Endometrial microvascular endothelial cells (primary cell): ENCODE data around the gene LDB1. TPM values are rescaled to one million over a fixed set of nuclear protein-coding genes. Genes with fewer than 3 reads are reported as not detected.

Experiments
- in situ Hi-C: cut with HindIII; loops from 2 replicates; pipeline ENCODE4 v1.10.0; 2017; ENCODE audit warnings: low sequenced_read_pairs, low pct_unique_long_range_greater_than_20kb; ENCODE audit errors: inconsistent ontology term
- total RNA-seq: library from RNA; depleted of rRNA; stranded (reverse); fragments of >200 nt; gene quantifications from one replicate; pipeline ENCODE4 v1.2.3, GENCODE V29; 2015; ENCODE audit errors: inconsistent ontology term

Gene LDB1
- total RNA-seq, 1 donor from 2014 or later = 27.9 TPM

- in situ Hi-C loops = no loop called here
Measured at GRCh38 chr10:102140218-102140617, 20.1 kb upstream of the LDB1 start.

GRCh38 chr10:102139281-102140110, 19.3 kb upstream of the LDB1 start:
- in situ Hi-C loops = no loop called here

- in situ Hi-C loops = no loop called here
Measured at GRCh38 chr10:102135956-102136526, 15.9 kb upstream of the LDB1 start.

GRCh38 chr10:102134416-102134815, 14.2 kb upstream of the LDB1 start:
- in situ Hi-C loops = no loop called here

GRCh38 chr10:102133373-102134195, 13.4 kb upstream of the LDB1 start:
- in situ Hi-C loops = no loop called here

- in situ Hi-C loops = no loop called here
Measured at GRCh38 chr10:102132563-102133372, 12.6 kb upstream of the LDB1 start, which contains the start of gene PPRC1. PPRC1 (plus strand) TSS chr10:102133040; CDS start chr10:102133069, 29 bp downstream.

GRCh38 chr10:102132193-102132562, 12.0 kb upstream of the LDB1 start:
- in situ Hi-C loops = no loop called here

- in situ Hi-C loops = no loop called here
Measured at GRCh38 chr10:102131286-102132170, 11.4 kb upstream of the LDB1 start.

- in situ Hi-C loops = no loop called here
Measured at GRCh38 chr10:102123223-102123622, 3.1 kb upstream of the LDB1 start.

- in situ Hi-C loops = no loop called here
Measured at GRCh38 chr10:102122450-102122849, 2.3 kb upstream of the LDB1 start.

- in situ Hi-C loops = no loop called here
Measured at GRCh38 chr10:102121739-102122372, 1.7 kb upstream of the LDB1 start.

GRCh38 chr10:102120991-102121738, 997 bp upstream of the LDB1 start:
- in situ Hi-C loops = no loop called here

GRCh38 chr10:102119417-102120141, 589 bp downstream of the LDB1 start:
- in situ Hi-C loops = no loop called here

- in situ Hi-C loops = no loop called here
Measured at GRCh38 chr10:102118867-102119266, 1.3 kb downstream of the LDB1 start.

GRCh38 chr10:102117391-102118159, 2.6 kb downstream of the LDB1 start:
- in situ Hi-C loops = no loop called here

- in situ Hi-C loops = no loop called here
Measured at GRCh38 chr10:102116656-102117055, 3.5 kb downstream of the LDB1 start.
